Memory B cell (primary cell): ENCODE data around the gene TSR1.
"Not testable (repeated sequence)": the region's sequence is repeated elsewhere in the genome, so short reads cannot be mapped to it uniquely, and the experiment has no call there.

Experiments used
- ATAC-seq: fragments of 150-1000 bp; cut with Tn5 transposase; 2 replicates; pipeline ENCODE4 v1.10.0; 2021; ENCODE audit warnings: low read depth, mild to moderate bottlenecking, moderate library complexity
- DNase-seq, 2 donors: peaks; one replicate each; pipeline ENCODE4 v3.0.0; 2022; ENCODE audit warnings: low spot score in 2 of 2
- H3K27ac Mint-ChIP-seq: one replicate; pipeline ENCODE4 v1.8.0; 2022; ENCODE audit warnings: mild to moderate bottlenecking, moderate library complexity, mixed read lengths
- H3K27me3 Mint-ChIP-seq: one replicate; pipeline ENCODE4 v1.8.0; 2022; ENCODE audit warnings: mixed read lengths
- H3K36me3 Mint-ChIP-seq: one replicate; pipeline ENCODE4 v1.8.0; 2022; ENCODE audit warnings: mild to moderate bottlenecking, mixed read lengths
- H3K4me1 Mint-ChIP-seq: one replicate; pipeline ENCODE4 v1.8.0; 2022; ENCODE audit warnings: mixed read lengths
- H3K4me3 Mint-ChIP-seq: one replicate; pipeline ENCODE4 v1.8.0; 2022; ENCODE audit warnings: mild to moderate bottlenecking, moderate library complexity, mixed read lengths
- H3K9me3 Mint-ChIP-seq: one replicate; pipeline ENCODE4 v1.8.0; 2022; ENCODE audit warnings: mixed read lengths

Gene TSR1

GRCh38 chr17:2336852-2337543 is 741 bp upstream of the TSR1 start, which contains the start of gene SGSM2:
Gene SGSM2, plus strand, starts transcription at chr17:2337501. Its CDS starts 188 bp downstream, at chr17:2337689.
- ATAC-seq (peak; percentile 62), DNase-seq (peak; percentile 32 to 57)
- peaks cover 9% of the 10 kb centered on the region for H3K36me3 Mint-ChIP-seq
- H3K4me3 Mint-ChIP-seq: peak within 1 kb of the TSS; percentile 100
- H3K27ac Mint-ChIP-seq: peak within 1 kb of the TSS; percentile 97
- no peaks in the 10 kb centered on the region for H3K9me3 Mint-ChIP-seq
- no peaks in the 10 kb centered on the region for H3K27me3 Mint-ChIP-seq
- H3K4me1 Mint-ChIP-seq: peaks cover 19% of the 10 kb centered on the region

GRCh38 chr17:2335726-2336214 is 487 bp downstream of the TSR1 start:
- no peak for DNase-seq
- H3K4me3 Mint-ChIP-seq: peak overlapping the region; percentile 100
- H3K9me3 Mint-ChIP-seq: no peaks in the 10 kb centered on the region
- ATAC-seq: no peak
- peak overlapping the region; percentile 97 for H3K27ac Mint-ChIP-seq
- H3K4me1 Mint-ChIP-seq: peaks cover 19% of the 10 kb centered on the region
- H3K36me3 Mint-ChIP-seq: peaks cover 5% of the 10 kb centered on the region
- H3K27me3 Mint-ChIP-seq: no peaks in the 10 kb centered on the region

GRCh38 chr17:2331303-2331702 is 5.0 kb downstream of the TSR1 start:
- H3K36me3 Mint-ChIP-seq: peaks cover 13% of the 10 kb centered on the region
- no peak for ATAC-seq

GRCh38 chr17:2323629-2324314 is 12.5 kb downstream of the TSR1 start:
- no peaks in the 10 kb centered on the region for H3K4me1 Mint-ChIP-seq

More at GRCh38 chr17:2331303-2331702, 5.0 kb downstream of the TSR1 start:
- Mint-ChIP-seq H3K27ac (no peak overlapping the region), H3K27me3 (no peaks in the 10 kb centered on the region), H3K4me3 (no peak overlapping the region), H3K4me1 (peaks cover 15% of the 10 kb centered on the region), H3K9me3 (no peaks in the 10 kb centered on the region)
- no peak for DNase-seq

GRCh38 chr17:2321399-2321798 is 14.9 kb downstream of the TSR1 start:
- Mint-ChIP-seq H3K9me3 (no peaks in the 10 kb centered on the region), H3K4me1 (no peaks in the 10 kb centered on the region), H3K27me3 (no peaks in the 10 kb centered on the region), H3K4me3 (no peak overlapping the region), H3K27ac (no peak overlapping the region), H3K36me3 (peaks cover 26% of the 10 kb centered on the region)
- DNase-seq (no peak), ATAC-seq (no peak)

More at GRCh38 chr17:2323629-2324314, 12.5 kb downstream of the TSR1 start:
- DNase-seq (no peak), ATAC-seq (no peak)
- H3K9me3 Mint-ChIP-seq: no peaks in the 10 kb centered on the region
- no peak overlapping the region for H3K27ac Mint-ChIP-seq
- H3K27me3 Mint-ChIP-seq: no peaks in the 10 kb centered on the region
- H3K4me3 Mint-ChIP-seq: no peak overlapping the region
- peaks cover 24% of the 10 kb centered on the region for H3K36me3 Mint-ChIP-seq

- ATAC-seq: no peak
- Mint-ChIP-seq H3K4me3 (no peak overlapping the region), H3K9me3 (no peaks in the 10 kb centered on the region), H3K27me3 (no peaks in the 10 kb centered on the region), H3K36me3 (peaks cover 19% of the 10 kb centered on the region), H3K4me1 (no peaks in the 10 kb centered on the region), H3K27ac (no peak overlapping the region)
- DNase-seq: no peak
Measured at GRCh38 chr17:2319051-2319450, 17.2 kb downstream of the TSR1 start.

- H3K9me3 Mint-ChIP-seq: no peaks in the 10 kb centered on the region
Measured at GRCh38 chr17:2317796-2318195, 18.5 kb downstream of the TSR1 start.

GRCh38 chr17:2316916-2317205 is 19.4 kb downstream of the TSR1 start:
- ATAC-seq, H3K27ac Mint-ChIP-seq, DNase-seq, H3K4me3 Mint-ChIP-seq, H3K27me3 Mint-ChIP-seq, H3K36me3 Mint-ChIP-seq, H3K4me1 Mint-ChIP-seq, H3K9me3 Mint-ChIP-seq: not testable (repeated sequence)

More at GRCh38 chr17:2317796-2318195, 18.5 kb downstream of the TSR1 start:
- Mint-ChIP-seq H3K36me3 (peaks cover 12% of the 10 kb centered on the region), H3K27me3 (no peaks in the 10 kb centered on the region), H3K4me3 (no peak overlapping the region), H3K4me1 (no peaks in the 10 kb centered on the region), H3K27ac (no peak overlapping the region)
- ATAC-seq (no peak), DNase-seq (no peak)

GRCh38 chr17:2312736-2313135 is 23.5 kb downstream of the TSR1 start:
- no peak overlapping the region for H3K27ac Mint-ChIP-seq
- H3K9me3 Mint-ChIP-seq: no peaks in the 10 kb centered on the region
- no peaks in the 10 kb centered on the region for H3K36me3 Mint-ChIP-seq
- peaks cover 3% of the 10 kb centered on the region for H3K4me1 Mint-ChIP-seq
- DNase-seq (no peak), ATAC-seq (no peak)
- no peak overlapping the region for H3K4me3 Mint-ChIP-seq
- no peaks in the 10 kb centered on the region for H3K27me3 Mint-ChIP-seq

GRCh38 chr17:2309338-2310154 is 26.7 kb downstream of the TSR1 start:
- H3K36me3 Mint-ChIP-seq: no peaks in the 10 kb centered on the region
- DNase-seq (no peak), ATAC-seq (no peak)
- peaks cover 14% of the 10 kb centered on the region for H3K4me1 Mint-ChIP-seq
- no peak overlapping the region for H3K27ac Mint-ChIP-seq
- no peak overlapping the region for H3K4me3 Mint-ChIP-seq
- H3K9me3 Mint-ChIP-seq: no peaks in the 10 kb centered on the region
- H3K27me3 Mint-ChIP-seq: no peaks in the 10 kb centered on the region

GRCh38 chr17:2304931-2305330 is 31.3 kb downstream of the TSR1 start:
- H3K27ac Mint-ChIP-seq: no peak overlapping the region
- H3K36me3 Mint-ChIP-seq: peaks cover 5% of the 10 kb centered on the region
- ATAC-seq (no peak), DNase-seq (no peak)
- H3K4me1 Mint-ChIP-seq: peaks cover 24% of the 10 kb centered on the region
- H3K4me3 Mint-ChIP-seq: peak overlapping the region; percentile 75
- no peaks in the 10 kb centered on the region for H3K9me3 Mint-ChIP-seq
- H3K27me3 Mint-ChIP-seq: no peaks in the 10 kb centered on the region

GRCh38 chr17:2303204-2304188 is 32.8 kb downstream of the TSR1 start, which contains the start of the genes SMG6 and SRR:
Gene SMG6, minus strand, starts transcription at chr17:2303785. Its CDS starts 65 bp downstream, at chr17:2303720.
Gene SRR, plus strand, starts transcription at chr17:2303950. Its CDS starts 11,611 bp downstream, at chr17:2315561.
- ATAC-seq (peak; percentile 84), DNase-seq (peak; percentile 84 to 92)
- peak within 1 kb of the TSS; percentile 75 for H3K27ac Mint-ChIP-seq
- peaks cover 8% of the 10 kb centered on the region for H3K36me3 Mint-ChIP-seq
- H3K27me3 Mint-ChIP-seq: no peaks in the 10 kb centered on the region
- no peaks in the 10 kb centered on the region for H3K9me3 Mint-ChIP-seq
- H3K4me3 Mint-ChIP-seq: peak within 1 kb of the TSS; percentile 84
- peaks cover 20% of the 10 kb centered on the region for H3K4me1 Mint-ChIP-seq

- Mint-ChIP-seq H3K27me3 (no peaks in the 10 kb centered on the region), H3K4me3 (peak overlapping the region; percentile 84), H3K4me1 (peaks cover 20% of the 10 kb centered on the region), H3K27ac (peak overlapping the region; percentile 75), H3K9me3 (no peaks in the 10 kb centered on the region), H3K36me3 (peaks cover 10% of the 10 kb centered on the region)
- DNase-seq: no peak
- no peak for ATAC-seq
Measured at GRCh38 chr17:2302778-2303203, 33.5 kb downstream of the TSR1 start.
